Breast epithelium (tissue), 3 donors: Measurements from ENCODE around the gene STAT1.

Source experiments
- POLR2A ChIP-seq: fragments of 450-650 bp; IDR thresholded peaks from one replicate; pipeline ENCODE4 v1.6.1; 2016; ENCODE audit warnings: antibody characterized with exemption, mild to moderate bottlenecking, moderate library complexity
- TF ChIP-seq, protein P1 (sequence below), 3 donors: fragments of 450-650 bp; IDR thresholded peaks; one replicate each; pipeline ENCODE4 v1.5.1; 2016 to 2017; ENCODE audit warnings: antibody characterized with exemption in 3 of 3, mild to moderate bottlenecking in 3 of 3, moderate library complexity in 3 of 3

DNA sequence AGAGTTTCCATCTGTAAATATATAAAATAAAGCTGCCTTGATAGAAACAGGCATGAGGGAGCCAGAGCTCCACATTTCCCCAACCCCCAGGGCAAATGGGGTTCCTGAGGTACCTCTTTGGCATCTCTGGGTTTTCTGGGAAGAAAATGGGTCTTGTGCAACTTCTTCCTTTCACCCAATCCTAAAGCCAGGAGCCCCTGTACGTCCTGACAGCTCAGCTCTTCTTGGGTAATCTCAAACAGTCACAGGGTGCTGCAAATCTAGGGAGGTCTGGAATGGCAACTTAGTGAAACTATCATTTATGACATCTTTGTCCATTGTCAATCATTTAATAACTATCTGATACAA, 36.6 kb upstream of the STAT1 start:
- TF ChIP-seq, protein P1, sequence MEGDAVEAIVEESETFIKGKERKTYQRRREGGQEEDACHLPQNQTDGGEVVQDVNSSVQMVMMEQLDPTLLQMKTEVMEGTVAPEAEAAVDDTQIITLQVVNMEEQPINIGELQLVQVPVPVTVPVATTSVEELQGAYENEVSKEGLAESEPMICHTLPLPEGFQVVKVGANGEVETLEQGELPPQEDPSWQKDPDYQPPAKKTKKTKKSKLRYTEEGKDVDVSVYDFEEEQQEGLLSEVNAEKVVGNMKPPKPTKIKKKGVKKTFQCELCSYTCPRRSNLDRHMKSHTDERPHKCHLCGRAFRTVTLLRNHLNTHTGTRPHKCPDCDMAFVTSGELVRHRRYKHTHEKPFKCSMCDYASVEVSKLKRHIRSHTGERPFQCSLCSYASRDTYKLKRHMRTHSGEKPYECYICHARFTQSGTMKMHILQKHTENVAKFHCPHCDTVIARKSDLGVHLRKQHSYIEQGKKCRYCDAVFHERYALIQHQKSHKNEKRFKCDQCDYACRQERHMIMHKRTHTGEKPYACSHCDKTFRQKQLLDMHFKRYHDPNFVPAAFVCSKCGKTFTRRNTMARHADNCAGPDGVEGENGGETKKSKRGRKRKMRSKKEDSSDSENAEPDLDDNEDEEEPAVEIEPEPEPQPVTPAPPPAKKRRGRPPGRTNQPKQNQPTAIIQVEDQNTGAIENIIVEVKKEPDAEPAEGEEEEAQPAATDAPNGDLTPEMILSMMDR (IDR thresholded peaks at IDR 0.05) = no peak
- TF ChIP-seq POLR2A = no peak
